Measurements from ENCODE around the gene SMYD2.

- TF ChIP-seq, protein P1, sequence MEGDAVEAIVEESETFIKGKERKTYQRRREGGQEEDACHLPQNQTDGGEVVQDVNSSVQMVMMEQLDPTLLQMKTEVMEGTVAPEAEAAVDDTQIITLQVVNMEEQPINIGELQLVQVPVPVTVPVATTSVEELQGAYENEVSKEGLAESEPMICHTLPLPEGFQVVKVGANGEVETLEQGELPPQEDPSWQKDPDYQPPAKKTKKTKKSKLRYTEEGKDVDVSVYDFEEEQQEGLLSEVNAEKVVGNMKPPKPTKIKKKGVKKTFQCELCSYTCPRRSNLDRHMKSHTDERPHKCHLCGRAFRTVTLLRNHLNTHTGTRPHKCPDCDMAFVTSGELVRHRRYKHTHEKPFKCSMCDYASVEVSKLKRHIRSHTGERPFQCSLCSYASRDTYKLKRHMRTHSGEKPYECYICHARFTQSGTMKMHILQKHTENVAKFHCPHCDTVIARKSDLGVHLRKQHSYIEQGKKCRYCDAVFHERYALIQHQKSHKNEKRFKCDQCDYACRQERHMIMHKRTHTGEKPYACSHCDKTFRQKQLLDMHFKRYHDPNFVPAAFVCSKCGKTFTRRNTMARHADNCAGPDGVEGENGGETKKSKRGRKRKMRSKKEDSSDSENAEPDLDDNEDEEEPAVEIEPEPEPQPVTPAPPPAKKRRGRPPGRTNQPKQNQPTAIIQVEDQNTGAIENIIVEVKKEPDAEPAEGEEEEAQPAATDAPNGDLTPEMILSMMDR (IDR thresholded peaks at IDR 0.05): no peak
- no peak for TF ChIP-seq EP300 (IDR thresholded peaks at IDR 0.05)
- TF ChIP-seq POLR2A (IDR thresholded peaks at IDR 0.05): no peak
These were observed 61.6 kb downstream of the SMYD2 start for GRCh38 chr1:214342525-214342924.
